CD4-positive, alpha-beta T cell treated with Interleukin-6 for 4 hours (primary cell): ENCODE results near the gene IFIT5.
A peak's percentile ranks its signal among the peaks of the same experiment; 100 is the strongest.
"Not testable (repeated sequence)": the region's sequence is repeated elsewhere in the genome, so short reads cannot be mapped to it uniquely, and the experiment has no call there.

Experiments
- DNase-seq: peaks from one replicate; pipeline ENCODE4 v3.0.0-alpha.2; 2020; ENCODE audit warnings: mixed read lengths

The IFIT5 gene

GRCh38 chr10:89414146-89414878 lies at the start of gene IFIT5:
Gene IFIT5 (plus strand): TSS chr10:89414568. CDS start chr10:89414799, 231 bp downstream.
- peak; percentile 71 for DNase-seq

GRCh38 chr10:89367529-89367928 lies 46.8 kb upstream of the IFIT5 start:
- no peak for DNase-seq

GRCh38 chr10:89368129-89368528 lies 46.2 kb upstream of the IFIT5 start:
- DNase-seq, result no peak

GRCh38 chr10:89369156-89370105 lies 44.9 kb upstream of the IFIT5 start:
- peak; percentile 48 for DNase-seq

GRCh38 chr10:89371079-89371478 lies 43.3 kb upstream of the IFIT5 start:
- no peak for DNase-seq

- no peak for DNase-seq
Measured at GRCh38 chr10:89371987-89372386, 42.4 kb upstream of the IFIT5 start.

GRCh38 chr10:89373916-89374711 lies 40.3 kb upstream of the IFIT5 start:
- DNase-seq, result no peak

- DNase-seq, result no peak
Measured at GRCh38 chr10:89374713-89375141, 39.6 kb upstream of the IFIT5 start.

GRCh38 chr10:89377705-89378637 lies 36.4 kb upstream of the IFIT5 start, which contains the start of gene IFIT1B:
Gene IFIT1B (plus strand): TSS chr10:89378056. CDS start chr10:89378136, 80 bp downstream.
- no peak for DNase-seq

- DNase-seq, result no peak
Measured at GRCh38 chr10:89379103-89379502, 35.3 kb upstream of the IFIT5 start.

- DNase-seq, result no peak
Measured at GRCh38 chr10:89382757-89383156, 31.6 kb upstream of the IFIT5 start.

GRCh38 chr10:89384474-89385340 lies 29.7 kb upstream of the IFIT5 start:
- no peak for DNase-seq

GRCh38 chr10:89388806-89389205 lies 25.6 kb upstream of the IFIT5 start:
- DNase-seq, result no peak

- DNase-seq, result no peak
Measured at GRCh38 chr10:89389254-89389653, 25.1 kb upstream of the IFIT5 start.

- no peak for DNase-seq
Measured at GRCh38 chr10:89390476-89391225, 23.7 kb upstream of the IFIT5 start.

GRCh38 chr10:89391226-89391576 lies 23.2 kb upstream of the IFIT5 start:
- not testable (repeated sequence) for DNase-seq

GRCh38 chr10:89391907-89392756 lies 22.2 kb upstream of the IFIT5 start, which contains the start of gene IFIT1:
Gene IFIT1 (plus strand): TSS chr10:89392623. CDS start chr10:89392713, 90 bp downstream.
- peak; percentile 66 for DNase-seq

GRCh38 chr10:89392974-89393373 lies 21.4 kb upstream of the IFIT5 start:
- peak; percentile 9 for DNase-seq

- no peak for DNase-seq
Measured at GRCh38 chr10:89393898-89394297, 20.5 kb upstream of the IFIT5 start.
